Measurements from ENCODE around the gene CSF1. TPM values are rescaled to one million over a fixed set of nuclear protein-coding genes. Genes with fewer than 3 reads are reported as not detected.

CSF1 gene
- total and polyA plus RNA-seq, 2 experiments from 2014 or later: 1.4 to 3.5 TPM

DNA sequence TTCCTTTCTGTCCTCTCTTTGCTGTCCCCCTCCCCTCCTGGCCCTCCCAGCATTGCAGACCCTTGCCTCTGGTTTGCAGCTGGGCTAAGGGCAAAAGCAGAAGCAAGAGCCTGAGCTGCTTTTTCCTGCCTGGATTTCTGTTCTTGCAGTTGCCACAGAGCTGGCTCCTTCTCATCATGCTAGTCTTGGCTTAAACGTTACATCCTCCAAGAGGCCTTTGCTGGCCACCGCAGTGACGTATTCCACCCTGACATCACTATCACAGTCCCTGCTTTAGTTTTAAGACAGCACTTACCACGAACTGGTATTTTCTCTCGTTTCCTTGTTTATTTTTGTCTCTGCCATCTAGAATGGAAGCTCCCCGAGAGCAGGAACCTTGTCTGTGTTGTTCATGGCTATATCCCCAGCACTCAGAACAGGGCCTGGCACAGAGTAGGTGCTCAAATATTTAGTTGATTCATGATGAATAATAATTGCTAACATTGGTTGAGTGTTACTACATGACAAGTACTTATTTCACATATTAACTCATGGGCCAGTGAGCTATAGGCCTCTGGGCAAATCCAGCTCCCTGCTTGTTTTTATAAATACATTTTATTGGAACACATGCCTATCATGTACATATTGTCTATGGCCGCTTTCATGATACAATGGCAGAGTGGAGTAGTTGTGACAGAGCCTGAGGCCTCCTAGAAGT lies 13.2 kb upstream of the CSF1 start:
- Mint-ChIP-seq H3K9me3 (no peaks in the 10 kb centered on the region), H3K4me3 (no peak overlapping the region), H3K4me1 (no peaks in the 10 kb centered on the region; the same call in 2 of the 3 replicates), H3K36me3 (ENCODE audit: low read depth) (no peaks in the 10 kb centered on the region), H3K27me3 (ENCODE audit: insufficient read depth, low read depth, poor library complexity) (peaks cover 4% of the 10 kb centered on the region), H3K27ac (no peak overlapping the region)
- Histone ChIP-seq H3K27me3 (ENCODE audit: insufficient read depth) (no peaks in the 10 kb centered on the region), H3K27ac (ENCODE audit: low read depth) (no peak overlapping the region), H2AFZ (no peak overlapping the region), H3F3A (replicated peaks; ENCODE audit: low read depth) (no peaks in the 10 kb centered on the region), H3K36me3 (ENCODE audit: insufficient read depth) (no peaks in the 10 kb centered on the region), H3K79me2 (replicated peaks; ENCODE audit: insufficient read depth) (no peaks in the 10 kb centered on the region), H3K9me2 (ENCODE audit: insufficient read depth) (peaks cover 13% of the 10 kb centered on the region; the same call in 1 of the 2 replicates), H3K4me3 (no peak overlapping the region), H4K20me1 (replicated peaks; ENCODE audit: insufficient read depth) (no peaks in the 10 kb centered on the region), H3K4me1 (ENCODE audit: insufficient read depth) (no peaks in the 10 kb centered on the region), H3K4me2 (no peak overlapping the region)
- ATAC-seq (no peak), DNase-seq (ENCODE audit: low spot score) (no peak)
- no peak for TF ChIP-seq POLR2AphosphoS5 (IDR thresholded peaks at IDR 0.05; ENCODE audit: low read depth)
- TF ChIP-seq, protein P1, sequence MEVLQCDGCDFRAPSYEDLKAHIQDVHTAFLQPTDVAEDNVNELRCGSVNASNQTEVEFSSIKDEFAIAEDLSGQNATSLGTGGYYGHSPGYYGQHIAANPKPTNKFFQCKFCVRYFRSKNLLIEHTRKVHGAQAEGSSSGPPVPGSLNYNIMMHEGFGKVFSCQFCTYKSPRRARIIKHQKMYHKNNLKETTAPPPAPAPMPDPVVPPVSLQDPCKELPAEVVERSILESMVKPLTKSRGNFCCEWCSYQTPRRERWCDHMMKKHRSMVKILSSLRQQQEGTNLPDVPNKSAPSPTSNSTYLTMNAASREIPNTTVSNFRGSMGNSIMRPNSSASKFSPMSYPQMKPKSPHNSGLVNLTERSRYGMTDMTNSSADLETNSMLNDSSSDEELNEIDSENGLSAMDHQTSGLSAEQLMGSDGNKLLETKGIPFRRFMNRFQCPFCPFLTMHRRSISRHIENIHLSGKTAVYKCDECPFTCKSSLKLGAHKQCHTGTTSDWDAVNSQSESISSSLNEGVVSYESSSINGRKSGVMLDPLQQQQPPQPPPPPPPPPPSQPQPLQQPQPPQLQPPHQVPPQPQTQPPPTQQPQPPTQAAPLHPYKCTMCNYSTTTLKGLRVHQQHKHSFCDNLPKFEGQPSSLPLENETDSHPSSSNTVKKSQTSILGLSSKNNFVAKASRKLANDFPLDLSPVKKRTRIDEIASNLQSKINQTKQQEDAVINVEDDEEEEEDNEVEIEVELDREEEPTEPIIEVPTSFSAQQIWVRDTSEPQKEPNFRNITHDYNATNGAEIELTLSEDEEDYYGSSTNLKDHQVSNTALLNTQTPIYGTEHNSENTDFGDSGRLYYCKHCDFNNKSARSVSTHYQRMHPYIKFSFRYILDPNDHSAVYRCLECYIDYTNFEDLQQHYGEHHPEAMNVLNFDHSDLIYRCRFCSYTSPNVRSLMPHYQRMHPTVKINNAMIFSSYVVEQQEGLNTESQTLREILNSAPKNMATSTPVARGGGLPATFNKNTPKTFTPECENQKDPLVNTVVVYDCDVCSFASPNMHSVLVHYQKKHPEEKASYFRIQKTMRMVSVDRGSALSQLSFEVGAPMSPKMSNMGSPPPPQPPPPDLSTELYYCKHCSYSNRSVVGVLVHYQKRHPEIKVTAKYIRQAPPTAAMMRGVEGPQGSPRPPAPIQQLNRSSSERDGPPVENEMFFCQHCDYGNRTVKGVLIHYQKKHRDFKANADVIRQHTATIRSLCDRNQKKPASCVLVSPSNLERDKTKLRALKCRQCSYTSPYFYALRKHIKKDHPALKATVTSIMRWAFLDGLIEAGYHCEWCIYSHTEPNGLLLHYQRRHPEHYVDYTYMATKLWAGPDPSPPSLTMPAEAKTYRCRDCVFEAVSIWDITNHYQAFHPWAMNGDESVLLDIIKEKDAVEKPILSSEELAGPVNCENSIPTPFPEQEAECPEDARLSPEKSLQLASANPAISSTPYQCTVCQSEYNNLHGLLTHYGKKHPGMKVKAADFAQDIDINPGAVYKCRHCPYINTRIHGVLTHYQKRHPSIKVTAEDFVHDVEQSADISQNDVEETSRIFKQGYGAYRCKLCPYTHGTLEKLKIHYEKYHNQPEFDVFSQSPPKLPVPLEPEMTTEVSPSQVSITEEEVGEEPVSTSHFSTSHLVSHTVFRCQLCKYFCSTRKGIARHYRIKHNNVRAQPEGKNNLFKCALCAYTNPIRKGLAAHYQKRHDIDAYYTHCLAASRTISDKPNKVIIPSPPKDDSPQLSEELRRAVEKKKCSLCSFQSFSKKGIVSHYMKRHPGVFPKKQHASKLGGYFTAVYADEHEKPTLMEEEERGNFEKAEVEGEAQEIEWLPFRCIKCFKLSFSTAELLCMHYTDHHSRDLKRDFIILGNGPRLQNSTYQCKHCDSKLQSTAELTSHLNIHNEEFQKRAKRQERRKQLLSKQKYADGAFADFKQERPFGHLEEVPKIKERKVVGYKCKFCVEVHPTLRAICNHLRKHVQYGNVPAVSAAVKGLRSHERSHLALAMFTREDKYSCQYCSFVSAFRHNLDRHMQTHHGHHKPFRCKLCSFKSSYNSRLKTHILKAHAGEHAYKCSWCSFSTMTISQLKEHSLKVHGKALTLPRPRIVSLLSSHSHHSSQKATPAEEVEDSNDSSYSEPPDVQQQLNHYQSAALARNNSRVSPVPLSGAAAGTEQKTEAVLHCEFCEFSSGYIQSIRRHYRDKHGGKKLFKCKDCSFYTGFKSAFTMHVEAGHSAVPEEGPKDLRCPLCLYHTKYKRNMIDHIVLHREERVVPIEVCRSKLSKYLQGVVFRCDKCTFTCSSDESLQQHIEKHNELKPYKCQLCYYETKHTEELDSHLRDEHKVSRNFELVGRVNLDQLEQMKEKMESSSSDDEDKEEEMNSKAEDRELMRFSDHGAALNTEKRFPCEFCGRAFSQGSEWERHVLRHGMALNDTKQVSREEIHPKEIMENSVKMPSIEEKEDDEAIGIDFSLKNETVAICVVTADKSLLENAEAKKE (CRISPR knock-in tag; IDR thresholded peaks at IDR 0.05): no peak
- TF ChIP-seq CREB1 (CRISPR knock-in tag; IDR thresholded peaks at IDR 0.05; ENCODE audit: low read depth): no peak
- TF ChIP-seq, protein P2, sequence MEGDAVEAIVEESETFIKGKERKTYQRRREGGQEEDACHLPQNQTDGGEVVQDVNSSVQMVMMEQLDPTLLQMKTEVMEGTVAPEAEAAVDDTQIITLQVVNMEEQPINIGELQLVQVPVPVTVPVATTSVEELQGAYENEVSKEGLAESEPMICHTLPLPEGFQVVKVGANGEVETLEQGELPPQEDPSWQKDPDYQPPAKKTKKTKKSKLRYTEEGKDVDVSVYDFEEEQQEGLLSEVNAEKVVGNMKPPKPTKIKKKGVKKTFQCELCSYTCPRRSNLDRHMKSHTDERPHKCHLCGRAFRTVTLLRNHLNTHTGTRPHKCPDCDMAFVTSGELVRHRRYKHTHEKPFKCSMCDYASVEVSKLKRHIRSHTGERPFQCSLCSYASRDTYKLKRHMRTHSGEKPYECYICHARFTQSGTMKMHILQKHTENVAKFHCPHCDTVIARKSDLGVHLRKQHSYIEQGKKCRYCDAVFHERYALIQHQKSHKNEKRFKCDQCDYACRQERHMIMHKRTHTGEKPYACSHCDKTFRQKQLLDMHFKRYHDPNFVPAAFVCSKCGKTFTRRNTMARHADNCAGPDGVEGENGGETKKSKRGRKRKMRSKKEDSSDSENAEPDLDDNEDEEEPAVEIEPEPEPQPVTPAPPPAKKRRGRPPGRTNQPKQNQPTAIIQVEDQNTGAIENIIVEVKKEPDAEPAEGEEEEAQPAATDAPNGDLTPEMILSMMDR (conservative IDR thresholded peaks at IDR 0.05; ENCODE audit: low read depth in 2 of 2): no peak
- TF ChIP-seq EZH2phosphoT487 (IDR thresholded peaks at IDR 0.05; ENCODE audit: unreplicated experiment): no peak
- no peak for TF ChIP-seq EZH2 (IDR thresholded peaks at IDR 0.05; ENCODE audit: low read depth, unreplicated experiment)
- TF ChIP-seq ZNF331 (CRISPR knock-in tag; IDR thresholded peaks at IDR 0.05; ENCODE audit: low read depth): no peak
- TF ChIP-seq, protein P3, sequence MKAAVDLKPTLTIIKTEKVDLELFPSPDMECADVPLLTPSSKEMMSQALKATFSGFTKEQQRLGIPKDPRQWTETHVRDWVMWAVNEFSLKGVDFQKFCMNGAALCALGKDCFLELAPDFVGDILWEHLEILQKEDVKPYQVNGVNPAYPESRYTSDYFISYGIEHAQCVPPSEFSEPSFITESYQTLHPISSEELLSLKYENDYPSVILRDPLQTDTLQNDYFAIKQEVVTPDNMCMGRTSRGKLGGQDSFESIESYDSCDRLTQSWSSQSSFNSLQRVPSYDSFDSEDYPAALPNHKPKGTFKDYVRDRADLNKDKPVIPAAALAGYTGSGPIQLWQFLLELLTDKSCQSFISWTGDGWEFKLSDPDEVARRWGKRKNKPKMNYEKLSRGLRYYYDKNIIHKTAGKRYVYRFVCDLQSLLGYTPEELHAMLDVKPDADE (IDR thresholded peaks at IDR 0.05): no peak
- no peak for TF ChIP-seq NANOG (IDR thresholded peaks at IDR 0.05; ENCODE audit: borderline replicate concordance)
- TF ChIP-seq, protein P4, sequence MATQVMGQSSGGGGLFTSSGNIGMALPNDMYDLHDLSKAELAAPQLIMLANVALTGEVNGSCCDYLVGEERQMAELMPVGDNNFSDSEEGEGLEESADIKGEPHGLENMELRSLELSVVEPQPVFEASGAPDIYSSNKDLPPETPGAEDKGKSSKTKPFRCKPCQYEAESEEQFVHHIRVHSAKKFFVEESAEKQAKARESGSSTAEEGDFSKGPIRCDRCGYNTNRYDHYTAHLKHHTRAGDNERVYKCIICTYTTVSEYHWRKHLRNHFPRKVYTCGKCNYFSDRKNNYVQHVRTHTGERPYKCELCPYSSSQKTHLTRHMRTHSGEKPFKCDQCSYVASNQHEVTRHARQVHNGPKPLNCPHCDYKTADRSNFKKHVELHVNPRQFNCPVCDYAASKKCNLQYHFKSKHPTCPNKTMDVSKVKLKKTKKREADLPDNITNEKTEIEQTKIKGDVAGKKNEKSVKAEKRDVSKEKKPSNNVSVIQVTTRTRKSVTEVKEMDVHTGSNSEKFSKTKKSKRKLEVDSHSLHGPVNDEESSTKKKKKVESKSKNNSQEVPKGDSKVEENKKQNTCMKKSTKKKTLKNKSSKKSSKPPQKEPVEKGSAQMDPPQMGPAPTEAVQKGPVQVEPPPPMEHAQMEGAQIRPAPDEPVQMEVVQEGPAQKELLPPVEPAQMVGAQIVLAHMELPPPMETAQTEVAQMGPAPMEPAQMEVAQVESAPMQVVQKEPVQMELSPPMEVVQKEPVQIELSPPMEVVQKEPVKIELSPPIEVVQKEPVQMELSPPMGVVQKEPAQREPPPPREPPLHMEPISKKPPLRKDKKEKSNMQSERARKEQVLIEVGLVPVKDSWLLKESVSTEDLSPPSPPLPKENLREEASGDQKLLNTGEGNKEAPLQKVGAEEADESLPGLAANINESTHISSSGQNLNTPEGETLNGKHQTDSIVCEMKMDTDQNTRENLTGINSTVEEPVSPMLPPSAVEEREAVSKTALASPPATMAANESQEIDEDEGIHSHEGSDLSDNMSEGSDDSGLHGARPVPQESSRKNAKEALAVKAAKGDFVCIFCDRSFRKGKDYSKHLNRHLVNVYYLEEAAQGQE (IDR thresholded peaks at IDR 0.05; ENCODE audit: unreplicated experiment): no peak
- TF ChIP-seq JUNB (IDR thresholded peaks at IDR 0.05; ENCODE audit: unreplicated experiment): no peak
- TF ChIP-seq STAT1 (IDR thresholded peaks at IDR 0.05; ENCODE audit: unreplicated experiment): no peak
- no peak for TF ChIP-seq ZNF114 (CRISPR knock-in tag; IDR thresholded peaks at IDR 0.05)

Measured in GM23338 (cell line).